HG03045 (cell line): ENCODE data around the gene APOBEC3B.
"Not testable (repeated sequence)": the region's sequence is repeated elsewhere in the genome, so short reads cannot be mapped to it uniquely, and the experiment has no call there.

Experiments used
- ATAC-seq: cut with Tn5 transposase; IDR thresholded peaks from one replicate; pipeline ENCODE4 v1.9.1; 2021; ENCODE audit warnings: mild to moderate bottlenecking, moderate library complexity; ENCODE audit not compliant: unreplicated experiment

APOBEC3B gene

DNA sequence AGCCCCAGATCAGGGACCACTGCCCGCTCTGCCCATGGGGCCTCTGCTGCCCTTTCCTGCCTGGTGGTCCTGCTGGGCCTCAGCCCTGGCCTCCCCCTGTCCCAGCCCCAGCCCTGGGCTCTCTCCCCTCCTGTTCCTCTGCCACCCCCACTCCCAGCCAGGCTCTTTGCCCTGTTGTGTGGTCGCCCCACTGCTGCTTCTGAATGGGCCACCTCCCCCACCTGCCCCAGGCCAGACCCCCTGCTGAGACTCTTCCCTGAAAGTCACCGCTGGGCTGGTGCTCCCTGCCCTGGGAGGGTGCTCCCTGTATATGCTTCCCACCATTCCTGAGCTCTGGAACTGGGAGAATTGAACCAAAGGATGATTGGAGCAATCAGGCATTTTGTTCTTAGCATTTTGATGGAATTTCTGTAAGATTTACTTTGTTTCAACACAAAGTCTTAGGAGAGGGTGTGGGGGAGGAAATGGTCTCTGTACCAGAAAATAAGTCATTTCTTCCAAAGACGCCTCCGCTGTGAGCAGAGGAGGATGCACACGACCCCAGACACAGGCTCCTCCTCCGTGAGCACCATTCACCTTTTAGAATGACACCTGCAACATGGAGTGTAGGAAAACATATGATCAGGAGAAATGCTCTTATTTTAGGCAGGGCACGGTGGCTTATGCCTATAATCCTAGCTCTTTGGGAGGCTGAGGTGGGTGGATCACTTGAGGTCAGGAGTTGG, 5.2 kb downstream of the APOBEC3B start:
- ATAC-seq: no peak

- ATAC-seq: no peak
Observed at GRCh38 chr22:38989466-38989865, 7.3 kb downstream of the APOBEC3B start.

GRCh38 chr22:38992871-38993371, 10.8 kb downstream of the APOBEC3B start:
- ATAC-seq: not testable (repeated sequence)

DNA sequence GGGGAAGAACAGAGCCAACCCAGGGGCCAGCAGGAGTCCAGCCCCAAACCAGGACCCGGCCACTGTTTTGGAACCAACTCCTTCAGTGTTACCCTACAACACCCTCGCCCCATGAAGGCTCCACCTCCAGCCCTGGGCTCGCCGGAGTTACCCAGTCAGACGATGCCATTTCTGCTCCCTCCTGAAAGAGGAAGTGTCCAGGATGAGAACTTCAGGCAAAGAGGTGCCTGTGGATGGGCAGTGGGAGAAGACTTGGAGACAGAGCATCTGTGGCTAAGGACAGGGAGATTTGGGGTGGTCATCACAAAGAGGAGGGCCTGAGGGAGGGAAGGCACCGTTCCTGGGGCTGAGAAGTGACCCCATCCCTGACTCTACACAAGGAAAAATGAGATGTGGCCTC, 14.0 kb downstream of the APOBEC3B start:
- no peak for ATAC-seq

- no peak for ATAC-seq
Observed at GRCh38 chr22:38997518-38997917, 15.4 kb downstream of the APOBEC3B start.

GRCh38 chr22:39003165-39003638, 21.1 kb downstream of the APOBEC3B start:
- peak; percentile 60 for ATAC-seq

GRCh38 chr22:39007177-39007576, 25.0 kb downstream of the APOBEC3B start:
- ATAC-seq: no peak

DNA sequence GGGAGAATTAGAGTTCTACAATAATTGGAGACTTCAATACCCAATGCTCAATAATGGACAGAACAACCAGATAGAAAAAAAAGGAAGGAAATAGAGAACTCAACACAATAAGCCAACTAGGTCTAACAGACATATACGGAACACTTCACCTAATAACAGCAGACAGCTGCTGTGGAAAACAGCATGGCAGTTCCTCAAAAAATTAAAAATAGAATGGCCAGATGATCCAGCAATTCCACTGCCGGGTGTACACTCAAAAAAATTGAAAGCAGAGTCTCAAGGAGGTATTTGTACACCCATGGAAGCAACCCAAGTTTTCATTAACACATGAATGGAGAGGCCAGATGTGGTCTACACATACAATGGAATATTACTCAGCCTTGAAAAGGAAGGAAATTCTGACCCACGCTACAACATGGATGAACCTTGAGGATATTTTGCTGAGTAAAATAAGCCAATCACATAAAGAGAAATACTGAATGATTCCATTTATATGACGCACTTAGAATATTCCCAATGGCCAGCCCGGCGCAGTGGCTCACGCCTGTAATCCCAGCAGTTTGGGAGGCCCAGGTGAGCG, 26.2 kb downstream of the APOBEC3B start:
- ATAC-seq: not testable (repeated sequence)

GRCh38 chr22:39010946-39011345, 28.8 kb downstream of the APOBEC3B start:
- ATAC-seq: no peak

- no peak for ATAC-seq
Observed at GRCh38 chr22:39012533-39013511, 30.7 kb downstream of the APOBEC3B start.

- ATAC-seq: peak; percentile 26
Observed at GRCh38 chr22:39013561-39013941, 31.4 kb downstream of the APOBEC3B start.

DNA sequence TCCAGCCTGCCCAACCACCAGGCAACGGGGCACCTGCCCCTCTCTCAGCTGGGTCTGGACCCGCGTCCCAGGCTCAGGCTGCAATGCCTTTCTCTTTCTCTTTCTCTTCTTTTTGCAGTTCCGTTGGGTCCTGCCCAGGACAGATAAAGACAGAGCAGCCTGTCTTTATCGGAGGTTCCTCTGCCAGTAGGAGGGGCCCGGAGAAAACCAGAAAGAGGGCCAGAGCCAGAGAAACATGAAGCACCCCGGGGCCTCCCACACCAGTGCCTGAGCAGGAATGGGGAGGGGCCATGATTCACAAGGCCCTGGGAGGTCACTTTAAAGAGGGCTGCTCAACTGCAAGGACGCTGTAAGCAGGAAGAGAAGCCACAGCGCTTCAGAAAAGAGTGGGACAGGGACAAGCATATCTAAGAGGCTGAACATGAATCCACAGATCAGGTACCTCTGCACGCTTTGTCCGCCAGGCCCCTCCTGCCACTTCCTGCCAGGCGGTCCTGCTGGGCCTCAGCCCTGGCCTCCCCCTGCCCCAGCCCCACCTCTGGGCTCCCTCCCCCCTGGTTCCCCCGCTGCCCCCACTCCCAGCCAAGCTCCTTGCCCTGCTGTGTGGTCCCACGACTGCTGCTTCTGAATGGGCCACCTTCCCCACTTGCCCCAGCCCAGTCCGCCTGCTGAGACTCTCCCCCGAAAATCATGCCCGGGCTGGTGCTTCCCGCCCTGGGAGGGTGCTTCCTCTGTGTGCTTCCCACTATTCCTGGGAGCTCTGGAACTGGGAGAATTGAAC, 32.0 kb downstream of the APOBEC3B start, which contains the start of gene APOBEC3C:
Gene APOBEC3C (plus strand): TSS at position 316 of the 781 bp plus-strand sequence. CDS start 106 bp downstream, at position 422.
- peak; percentile 81 for ATAC-seq

DNA sequence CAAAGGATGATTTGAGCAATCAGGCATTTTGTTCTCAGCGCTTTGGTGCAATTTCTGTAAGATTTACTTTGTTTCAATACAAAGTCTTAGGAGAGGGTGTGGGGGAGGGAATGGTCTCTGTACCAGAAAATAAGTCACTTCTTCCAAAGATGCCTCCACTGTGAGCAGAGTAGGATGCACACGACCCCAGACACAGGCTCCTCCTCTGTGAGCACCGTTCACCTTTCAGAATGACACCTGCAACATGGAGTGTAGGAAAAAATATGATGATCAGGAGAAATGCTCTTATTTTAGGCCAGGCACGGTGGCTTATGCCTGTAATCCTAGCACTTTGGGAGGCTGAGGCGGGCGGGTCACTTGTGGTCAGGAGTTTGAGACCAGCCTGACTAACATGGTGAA, 32.6 kb downstream of the APOBEC3B start:
- ATAC-seq: not testable (repeated sequence)

- no peak for ATAC-seq
Observed at GRCh38 chr22:39016592-39016991, 34.4 kb downstream of the APOBEC3B start.

DNA sequence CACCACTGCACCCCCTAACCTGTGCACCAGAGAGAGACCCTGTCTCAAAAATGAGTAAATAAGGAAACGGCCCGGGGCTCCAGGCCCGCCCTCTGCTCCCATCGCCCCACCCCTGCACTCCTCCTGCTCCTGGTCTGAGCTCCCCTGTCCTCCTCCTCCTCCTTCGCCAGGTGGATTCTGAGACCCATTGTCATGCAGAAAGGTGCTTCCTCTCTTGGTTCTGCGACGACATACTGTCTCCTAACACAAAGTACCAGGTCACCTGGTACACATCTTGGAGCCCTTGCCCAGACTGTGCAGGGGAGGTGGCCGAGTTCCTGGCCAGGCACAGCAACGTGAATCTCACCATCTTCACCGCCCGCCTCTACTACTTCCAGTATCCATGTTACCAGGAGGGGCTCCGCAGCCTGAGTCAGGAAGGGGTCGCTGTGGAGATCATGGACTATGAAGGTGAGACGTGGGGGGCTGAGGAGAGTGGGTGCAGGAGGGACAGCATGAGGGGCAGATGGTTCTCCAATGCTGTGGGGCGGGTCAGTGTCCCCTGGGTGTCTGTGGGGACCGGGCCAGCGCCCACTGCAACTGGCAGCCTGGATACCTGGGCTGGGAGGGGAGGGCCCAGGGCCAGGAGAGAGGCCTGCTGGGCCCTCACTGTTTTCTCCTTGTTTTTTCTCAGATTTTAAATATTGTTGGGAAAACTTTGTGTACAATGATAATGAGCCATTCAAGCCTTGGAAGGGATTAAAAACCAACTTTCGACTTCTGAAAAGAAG, 35.6 kb downstream of the APOBEC3B start:
- no peak for ATAC-seq

- ATAC-seq: not testable (repeated sequence)
Observed at GRCh38 chr22:39020021-39020651, 38.0 kb downstream of the APOBEC3B start.

DNA sequence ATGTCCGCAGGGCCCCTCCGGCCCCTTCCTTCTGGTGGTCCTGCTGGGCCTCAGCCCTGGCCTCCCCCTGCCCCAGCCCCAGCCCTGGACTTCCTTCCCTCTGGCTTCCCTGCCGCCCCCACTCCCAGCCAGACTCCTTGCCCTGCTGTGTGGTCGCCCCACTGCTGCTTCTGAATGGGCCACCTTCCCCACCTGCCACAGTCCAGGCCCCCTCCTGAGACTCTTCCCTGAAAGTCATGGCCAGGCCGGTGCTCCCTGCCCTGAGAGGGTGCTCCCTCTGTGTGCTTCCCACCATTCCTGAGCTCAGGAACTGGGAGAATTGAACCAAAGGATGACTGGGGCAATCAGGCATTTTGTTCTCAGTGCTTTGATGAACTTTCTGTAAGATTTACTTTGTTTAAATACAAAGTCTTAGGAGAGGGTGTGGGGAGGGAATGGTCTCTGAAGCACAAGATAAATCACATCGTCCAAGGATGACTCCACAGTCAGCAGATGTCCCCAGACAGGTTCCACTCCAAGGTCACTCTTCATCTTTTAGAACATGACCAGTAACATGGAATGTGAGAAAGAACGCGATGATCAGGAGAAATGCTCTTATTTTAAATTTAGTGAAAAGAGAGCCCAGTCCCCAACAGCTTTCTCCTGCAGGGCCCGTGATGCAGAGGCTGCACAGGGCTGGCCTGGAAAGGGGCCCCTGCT, 39.6 kb downstream of the APOBEC3B start:
- no peak for ATAC-seq

DNA sequence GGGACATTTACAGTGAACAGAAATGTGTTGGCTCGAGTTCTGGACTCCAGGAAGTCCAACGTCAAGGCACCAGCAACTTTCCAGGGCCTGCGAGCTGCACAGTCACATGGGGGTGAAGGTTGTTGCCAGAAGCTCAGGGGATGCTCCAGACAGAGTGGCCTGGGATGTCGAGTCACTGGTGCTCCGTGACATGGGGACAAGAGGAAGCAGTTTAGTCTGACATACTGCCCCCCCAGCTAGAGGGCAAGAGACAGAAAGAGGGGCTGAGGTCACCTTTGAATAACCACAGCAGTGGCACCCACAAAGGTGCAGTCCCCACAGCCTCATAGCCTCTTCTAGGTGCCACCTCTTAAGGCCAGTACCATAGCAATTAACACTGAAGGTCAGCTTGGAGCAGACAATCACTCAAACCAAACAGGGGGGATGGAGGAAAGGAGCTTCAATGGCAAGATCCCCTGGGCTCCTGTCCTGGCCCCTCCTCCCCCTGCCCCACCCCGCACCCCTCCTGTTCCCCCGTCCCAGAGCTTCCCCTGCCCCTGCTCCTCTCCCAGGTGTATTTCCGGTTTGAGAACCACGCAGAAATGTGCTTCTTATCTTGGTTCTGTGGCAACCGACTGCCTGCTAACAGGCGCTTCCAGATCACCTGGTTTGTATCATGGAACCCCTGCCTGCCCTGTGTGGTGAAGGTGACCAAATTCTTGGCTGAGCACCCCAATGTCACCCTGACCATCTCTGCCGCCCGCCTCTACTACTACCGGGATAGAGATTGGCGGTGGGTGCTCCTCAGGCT, 42.6 kb downstream of the APOBEC3B start:
- ATAC-seq: no peak
